CD14-positive monocyte (primary cell): Measurements from ENCODE around the gene MAP2K4. TPM values are rescaled to one million over a fixed set of nuclear protein-coding genes. Genes with fewer than 3 reads are reported as not detected.

Experiments
- DNase-seq, 3 donors: peaks; one replicate each; pipeline ENCODE4 v3.0.0-alpha.2; 2011 to 2022
- H2AFZ ChIP-seq: 2 replicates; pipeline ENCODE4 v1.6.0; 2012; ENCODE audit warnings: mild to moderate bottlenecking, low read depth, low read length, inconsistent platforms; ENCODE audit not compliant: insufficient read depth, poor library complexity, severe bottlenecking
- H3K27ac ChIP-seq, 2 donors: 1 replicate in 1 of 2; 2 replicates in 1 of 2; pipeline ENCODE4 v1.5.1; 2012 to 2013; ENCODE audit warnings: low read length in 2 of 2, control low read depth in 1 of 2, inconsistent platforms in 1 of 2, low read depth in 1 of 2, mild to moderate bottlenecking in 1 of 2
- H3K27me3 ChIP-seq, 2 donors: one replicate each; pipeline versions ENCODE4 v1.6.0 to v1.6.1; 2011 to 2013; ENCODE audit warnings: low read length in 2 of 2; ENCODE audit not compliant: control insufficient read depth in 2 of 2, insufficient read depth in 2 of 2
- H3K36me3 ChIP-seq, 2 donors: replicated peaks in 1 of 2; 1 replicate in 1 of 2; 2 replicates in 1 of 2; pipeline versions ENCODE4 v1.5.1 to v1.6.1; 2012 to 2013; ENCODE audit warnings: low read length in 2 of 2, control low read depth in 1 of 2, inconsistent platforms in 1 of 2, mild to moderate bottlenecking in 1 of 2; ENCODE audit not compliant: insufficient read depth in 2 of 2, control insufficient read depth in 1 of 2
- H3K4me1 ChIP-seq, 2 donors: 1 replicate in 1 of 2; 2 replicates in 1 of 2; pipeline versions ENCODE4 v1.5.1 to v1.6.1; 2012 to 2013; ENCODE audit warnings: low read length in 2 of 2, control low read depth in 1 of 2, inconsistent platforms in 1 of 2, mild to moderate bottlenecking in 1 of 2, moderate library complexity in 1 of 2; ENCODE audit not compliant: insufficient read depth in 2 of 2, control insufficient read depth in 1 of 2
- H3K4me2 ChIP-seq: replicated peaks from 2 replicates; pipeline ENCODE3; 2012; ENCODE audit warnings: low read length, moderate library complexity, mild to moderate bottlenecking; ENCODE audit not compliant: poor library complexity, severe bottlenecking; ENCODE audit errors: extremely low read depth
- H3K4me3 ChIP-seq, 3 experiments: fragments of 200-600 bp in 1 of 3; sonication (generic) in 1 of 3; replicated peaks in 1 of 3; 1 replicate in 2 of 3; 2 replicates in 1 of 3; pipeline ENCODE4 v1.5.1; 2011 to 2013; ENCODE audit warnings: low read length in 3 of 3, mild to moderate bottlenecking in 3 of 3, control low read depth in 2 of 3, low read depth in 2 of 3, inconsistent platforms in 1 of 3, moderate library complexity in 1 of 3
- H3K79me2 ChIP-seq: 2 replicates; pipeline ENCODE4 v1.6.0; 2012; ENCODE audit warnings: mild to moderate bottlenecking, control low read depth, inconsistent platforms, low read length, moderate library complexity; ENCODE audit not compliant: insufficient read depth
- H3K9ac ChIP-seq: 2 replicates; pipeline ENCODE4 v1.6.0; 2017; ENCODE audit warnings: low read length, mild to moderate bottlenecking; ENCODE audit not compliant: insufficient read depth, poor library complexity, severe bottlenecking
- H3K9me3 ChIP-seq, 2 donors: replicated peaks in 1 of 2; 1 replicate in 1 of 2; 2 replicates in 1 of 2; pipeline versions ENCODE4 v1.5.1 to v1.6.1; 2012 to 2013; ENCODE audit warnings: low read length in 2 of 2, control low read depth in 1 of 2; ENCODE audit not compliant: control insufficient read depth in 1 of 2, insufficient read depth in 1 of 2
- H4K20me1 ChIP-seq: 2 replicates; pipeline ENCODE4 v1.6.0; 2012; ENCODE audit warnings: mild to moderate bottlenecking, low read length, control low read depth, moderate library complexity; ENCODE audit not compliant: insufficient read depth
- H3K27ac Mint-ChIP-seq, 7 donors: one replicate each; pipeline ENCODE4 v1.8.0; 2020; ENCODE audit warnings: mild to moderate bottlenecking in 7 of 7, mixed read lengths in 7 of 7, moderate library complexity in 6 of 7, inconsistent platforms in 2 of 7
- H3K27me3 Mint-ChIP-seq, 3 donors: one replicate each; pipeline ENCODE4 v1.8.0; 2021 to 2022; ENCODE audit warnings: low read depth in 3 of 3, mild to moderate bottlenecking in 3 of 3, mixed read lengths in 3 of 3, moderate library complexity in 3 of 3, inconsistent platforms in 1 of 3
- H3K36me3 Mint-ChIP-seq, 2 donors: one replicate each; pipeline ENCODE4 v1.8.0; 2020; ENCODE audit warnings: mixed read lengths in 2 of 2, inconsistent platforms in 1 of 2, mild to moderate bottlenecking in 1 of 2
- H3K4me1 Mint-ChIP-seq: one replicate; pipeline ENCODE4 v1.8.0; 2020; ENCODE audit warnings: mild to moderate bottlenecking, mixed read lengths
- H3K4me3 Mint-ChIP-seq, 2 donors: one replicate each; pipeline ENCODE4 v1.8.0; 2020; ENCODE audit warnings: mild to moderate bottlenecking in 2 of 2, mixed read lengths in 2 of 2, moderate library complexity in 1 of 2
- H3K9me3 Mint-ChIP-seq, 7 donors: one replicate each; pipeline ENCODE4 v1.8.0; 2020 to 2022; ENCODE audit warnings: mixed read lengths in 7 of 7, mild to moderate bottlenecking in 6 of 7, moderate library complexity in 6 of 7, inconsistent platforms in 2 of 7
- WGBS: methylation state at CpG from one replicate; pipeline ENCODE4 v1.1.5; 2013; ENCODE audit warnings: missing lambda C conversion rate; ENCODE audit not compliant: insufficient coverage; 5-methylcytosine and 5-hydroxymethylcytosine counted together
- intact Hi-C, 2 donors: fragments of 100-400 bp; cut with micrococcal nuclease; formaldehyde crosslinking; loops; one replicate each; pipeline versions ENCODE4 v1.15.0 to v1.15.1; 2023
- polyA plus RNA-seq, 3 donors: library from polyadenylated mRNA; depleted of rRNA in 1 of 3; unstranded in 2 of 3; stranded (reverse) in 1 of 3; fragments of 300-500 nt in 2 of 3; fragments of >200 nt in 1 of 3; fragmentation: Illumina TruSeq in 2 of 3; gene quantifications; 1 replicate in 2 of 3; 2 replicates in 1 of 3; pipeline ENCODE4 v1.2.3, GENCODE V29; 2012 to 2021
- TF ChIP-seq, protein P1 (sequence below): fragments of 200-600 bp; IDR thresholded peaks from one replicate; pipeline ENCODE4 v1.8.0; 2022; ENCODE audit warnings: antibody characterized with exemption, mild to moderate bottlenecking

Gene MAP2K4
- polyA plus RNA-seq, 3 donors, result 8.1 to 41.8 (median 23.2) TPM

DNA sequence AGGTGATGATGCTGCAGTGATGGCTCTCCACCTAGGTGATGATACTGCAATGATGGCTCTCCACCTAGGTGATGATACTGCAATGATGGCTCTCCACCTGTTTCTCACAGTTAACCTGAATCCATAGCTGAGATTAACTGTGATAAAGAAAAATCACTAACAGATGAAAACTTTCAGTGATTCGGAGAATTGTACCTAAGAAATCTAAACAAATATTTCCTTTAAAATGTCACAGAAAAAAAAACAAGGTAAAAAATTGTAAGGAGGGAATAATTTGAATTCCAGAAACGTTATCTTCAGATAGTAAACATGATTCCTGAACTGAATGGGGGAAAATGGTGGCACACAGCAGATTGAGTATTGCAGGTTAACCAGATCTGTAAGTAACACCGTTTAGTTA is 113.4 kb downstream of the MAP2K4 start:
- peaks cover 32 to 83% of the 10 kb centered on the region in 2 donors for H3K36me3 ChIP-seq
- no peak overlapping the region for H3K4me3 Mint-ChIP-seq
- no peaks in the 10 kb centered on the region for H4K20me1 ChIP-seq
- WGBS, result 100% methylated on average over 1 of the region's 3 CpGs
- H3K4me3 ChIP-seq, result no peak overlapping the region
- H2AFZ ChIP-seq, result no peak overlapping the region
- H3K4me1 ChIP-seq, result no peaks in the 10 kb centered on the region
- intact Hi-C loops, result no loop called here
- no peak for DNase-seq
- no peak overlapping the region for H3K27ac Mint-ChIP-seq
- peaks cover 58 to 88% of the 10 kb centered on the region in 2 donors for H3K36me3 Mint-ChIP-seq
- TF ChIP-seq, protein P1, sequence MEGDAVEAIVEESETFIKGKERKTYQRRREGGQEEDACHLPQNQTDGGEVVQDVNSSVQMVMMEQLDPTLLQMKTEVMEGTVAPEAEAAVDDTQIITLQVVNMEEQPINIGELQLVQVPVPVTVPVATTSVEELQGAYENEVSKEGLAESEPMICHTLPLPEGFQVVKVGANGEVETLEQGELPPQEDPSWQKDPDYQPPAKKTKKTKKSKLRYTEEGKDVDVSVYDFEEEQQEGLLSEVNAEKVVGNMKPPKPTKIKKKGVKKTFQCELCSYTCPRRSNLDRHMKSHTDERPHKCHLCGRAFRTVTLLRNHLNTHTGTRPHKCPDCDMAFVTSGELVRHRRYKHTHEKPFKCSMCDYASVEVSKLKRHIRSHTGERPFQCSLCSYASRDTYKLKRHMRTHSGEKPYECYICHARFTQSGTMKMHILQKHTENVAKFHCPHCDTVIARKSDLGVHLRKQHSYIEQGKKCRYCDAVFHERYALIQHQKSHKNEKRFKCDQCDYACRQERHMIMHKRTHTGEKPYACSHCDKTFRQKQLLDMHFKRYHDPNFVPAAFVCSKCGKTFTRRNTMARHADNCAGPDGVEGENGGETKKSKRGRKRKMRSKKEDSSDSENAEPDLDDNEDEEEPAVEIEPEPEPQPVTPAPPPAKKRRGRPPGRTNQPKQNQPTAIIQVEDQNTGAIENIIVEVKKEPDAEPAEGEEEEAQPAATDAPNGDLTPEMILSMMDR, result no peak
- H3K9me3 ChIP-seq, result peaks cover 0 to 8% of the 10 kb centered on the region in 2 donors
- no peak overlapping the region for H3K27ac ChIP-seq
- no peak overlapping the region for H3K4me2 ChIP-seq
- H3K9me3 Mint-ChIP-seq, result peaks cover 6 to 20% (median 13%) of the 10 kb centered on the region in 7 donors
- no peaks in the 10 kb centered on the region for H3K27me3 Mint-ChIP-seq
- no peaks in the 10 kb centered on the region for H3K4me1 Mint-ChIP-seq
- no peak overlapping the region for H3K9ac ChIP-seq
- H3K27me3 ChIP-seq, result no peaks in the 10 kb centered on the region
- H3K79me2 ChIP-seq, result no peaks in the 10 kb centered on the region

DNA sequence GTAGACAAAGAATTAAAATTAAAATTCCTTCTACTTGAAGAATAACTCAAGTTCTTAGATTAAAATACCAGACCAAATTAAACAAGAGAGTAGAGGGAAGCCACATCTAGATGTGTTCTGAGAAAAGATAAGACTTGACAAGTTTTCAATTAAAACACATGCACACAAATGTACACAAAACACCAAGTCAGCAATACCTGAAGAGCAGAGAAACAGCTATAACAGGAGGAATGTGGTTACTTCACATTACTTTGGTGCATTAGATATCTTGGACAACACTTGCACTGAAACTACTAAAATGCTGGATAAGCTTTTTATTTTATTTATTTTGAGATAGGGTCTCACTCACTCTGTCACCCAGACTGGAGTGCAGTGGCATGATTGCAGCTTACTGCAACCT is 113.9 kb downstream of the MAP2K4 start:
- no peak for DNase-seq
- Histone ChIP-seq H3K4me1 (no peaks in the 10 kb centered on the region), H3K9ac (no peak overlapping the region), H2AFZ (no peak overlapping the region), H3K27me3 (no peaks in the 10 kb centered on the region), H3K79me2 (no peaks in the 10 kb centered on the region), H3K36me3 (peaks cover 30 to 79% of the 10 kb centered on the region in 2 donors), H3K4me3 (no peak overlapping the region), H3K4me2 (no peak overlapping the region), H3K9me3 (peaks cover 0 to 8% of the 10 kb centered on the region in 2 donors), H4K20me1 (no peaks in the 10 kb centered on the region), H3K27ac (no peak overlapping the region)
- no peaks in the 10 kb centered on the region for H3K4me1 Mint-ChIP-seq
- no peak overlapping the region for H3K4me3 Mint-ChIP-seq
- intact Hi-C loops, result no loop called here
- TF ChIP-seq, protein P1, result no peak
- H3K36me3 Mint-ChIP-seq, result peaks cover 53 to 84% of the 10 kb centered on the region in 2 donors
- H3K9me3 Mint-ChIP-seq, result peaks cover 6 to 20% (median 13%) of the 10 kb centered on the region in 7 donors
- H3K27me3 Mint-ChIP-seq, result no peaks in the 10 kb centered on the region
- no peak overlapping the region for H3K27ac Mint-ChIP-seq
